HCT116 (cell line): Measurements from ENCODE around the gene LIM2. TPM values are rescaled to one million over a fixed set of nuclear protein-coding genes. Genes with fewer than 3 reads are reported as not detected.

ENCODE experiments used
- ATAC-seq: fragments of 200-7000 bp; cut with Tn5 transposase; 2 replicates; pipeline ENCODE4 v1.9.1; 2020; ENCODE audit warnings: mild to moderate bottlenecking, moderate library complexity
- BruUV-seq: library from RNA; stranded (reverse); fragments of 400-500 nt; replicated peaks from 2 replicates; lab custom pipeline; 2021; lab: Mats Ljungman, UMichigan
- CTCF ChIA-PET: fragments of 300-600 bp; sonication (Branson Sonifier 250); formaldehyde crosslinking; loops from one replicate; lab custom pipeline; 2021; ENCODE audit warnings: antibody characterized with exemption; lab: Charles Lee
- POLR2A ChIA-PET: fragments of 300-600, 350-600 bp; sonication (Branson Sonifier 250); formaldehyde crosslinking; loops from one replicate; lab custom pipeline; 2021; ENCODE audit warnings: antibody characterized with exemption; lab: Charles Lee
- RAD21 ChIA-PET, 2 experiments: fragments of 300-600 bp; sonication (Branson Sonifier 250); formaldehyde crosslinking; loops; one replicate each; lab custom pipeline; 2023; ENCODE audit warnings: low total read pairs in 2 of 2; ENCODE audit not compliant: uncharacterized antibody in 2 of 2, unreplicated experiment in 2 of 2, low non-redundant PET in 1 of 2; lab: Charles Lee
- DNase-seq: peaks from one replicate; pipeline ENCODE4 v3.0.0-alpha.2; 2010; ENCODE audit warnings: low read depth, low spot score
- H2AFZ ChIP-seq: fragments of 200-600 bp; shearing (Covaris generic), sonication (generic); 2 replicates; pipeline ENCODE4 v1.6.1; 2017; ENCODE audit warnings: low read depth, mixed run types, mixed read lengths, antibody characterized with exemption, low read length; ENCODE audit not compliant: poor library complexity, severe bottlenecking
- H3K27ac ChIP-seq: 2 replicates; pipeline ENCODE4 v1.5.1; 2012; ENCODE audit warnings: low read depth, low read length
- H3K27me3 ChIP-seq: fragments of 200-600 bp; sonication (generic); 2 replicates; pipeline ENCODE4 v1.6.1; 2016; ENCODE audit warnings: mixed run types, low read length, mixed read lengths; ENCODE audit not compliant: insufficient read depth
- H3K36me3 ChIP-seq, 2 experiments: fragments of 200-500 bp in 1 of 2; fragments of 200-600 bp in 1 of 2; sonication (Bioruptor generic) in 1 of 2; sonication (generic) in 1 of 2; 2 replicates each; pipeline versions ENCODE4 v1.5.1 to v1.6.1; 2014 to 2016; ENCODE audit warnings: low read length in 2 of 2, inconsistent platforms in 1 of 2, mixed read lengths in 1 of 2, mixed run types in 1 of 2; ENCODE audit not compliant: insufficient read depth in 2 of 2, control insufficient read depth in 1 of 2
- H3K4me1 ChIP-seq, 2 experiments: fragments of 200-600 bp in 1 of 2; sonication (generic) in 1 of 2; 2 replicates each; pipeline versions ENCODE4 v1.5.1 to v1.6.1; 2012 to 2017; ENCODE audit warnings: low read length in 2 of 2, inconsistent platforms in 1 of 2, mild to moderate bottlenecking in 1 of 2, mixed read lengths in 1 of 2, mixed run types in 1 of 2, moderate library complexity in 1 of 2; ENCODE audit not compliant: insufficient read depth in 2 of 2, control insufficient read depth in 1 of 2
- H3K4me2 ChIP-seq: fragments of 200-600 bp; sonication (generic); 2 replicates; pipeline ENCODE4 v1.6.1; 2017; ENCODE audit warnings: mixed run types, low read length, mixed read lengths
- H3K4me3 ChIP-seq, 2 experiments: fragments of 200-600 bp in 1 of 2; sonication (generic) in 1 of 2; replicated peaks in 1 of 2; 2 replicates each; pipeline ENCODE4 v1.5.1; 2011 to 2016; ENCODE audit warnings: low read length in 2 of 2, control low read depth in 1 of 2, low read depth in 1 of 2, mild to moderate bottlenecking in 1 of 2, mixed read lengths in 1 of 2, mixed run types in 1 of 2
- H3K79me2 ChIP-seq: fragments of 200-600 bp; sonication (generic); 2 replicates; pipeline ENCODE4 v1.6.1; 2017; ENCODE audit warnings: mild to moderate bottlenecking, mixed run types, low read length, moderate library complexity, mixed read lengths; ENCODE audit not compliant: insufficient read depth
- H3K9ac ChIP-seq: fragments of 200-600 bp; sonication (generic); 2 replicates; pipeline ENCODE4 v1.6.1; 2016; ENCODE audit warnings: low read length, mixed read lengths
- H3K9me2 ChIP-seq: fragments of 200-600 bp; sonication (generic), shearing (Covaris generic); 2 replicates; pipeline ENCODE4 v1.6.1; 2017; ENCODE audit warnings: mixed run types, mild to moderate bottlenecking, moderate library complexity; ENCODE audit not compliant: insufficient read depth
- H3K9me3 ChIP-seq, 2 experiments: fragments of 200-500 bp in 1 of 2; fragments of 200-600 bp in 1 of 2; sonication (Bioruptor generic) in 1 of 2; sonication (generic) in 1 of 2; 2 replicates each; pipeline ENCODE4 v1.6.1; 2014 to 2017; ENCODE audit warnings: low read length in 2 of 2, mixed read lengths in 2 of 2, inconsistent platforms in 1 of 2, low read depth in 1 of 2, mild to moderate bottlenecking in 1 of 2, mixed run types in 1 of 2, moderate library complexity in 1 of 2; ENCODE audit not compliant: control insufficient read depth in 1 of 2, insufficient read depth in 1 of 2
- H4K20me1 ChIP-seq: fragments of 200-600 bp; sonication (generic), shearing (Covaris generic); 2 replicates; pipeline ENCODE4 v1.6.1; 2017; ENCODE audit warnings: mixed run types, mild to moderate bottlenecking, moderate library complexity; ENCODE audit not compliant: insufficient read depth
- ELF1 ChIP-seq: IDR thresholded peaks from 2 replicates; pipeline ENCODE4 v1.6.1; 2012; ENCODE audit warnings: low read depth, borderline replicate concordance
- EZH2 ChIP-seq: fragments of 200-600 bp; sonication (generic); IDR thresholded peaks from 2 replicates; pipeline ENCODE4 v1.6.1; 2017; ENCODE audit warnings: antibody characterized with exemption, mixed run types
- POLR2A ChIP-seq: IDR thresholded peaks from 2 replicates; pipeline ENCODE4 v1.7.0; 2011; ENCODE audit warnings: borderline replicate concordance; ENCODE audit not compliant: insufficient read depth, insufficient read length; ENCODE audit errors: extremely low read depth
- SIN3A ChIP-seq: IDR thresholded peaks from 2 replicates; pipeline ENCODE4 v1.6.1; 2012; ENCODE audit warnings: low read depth
- ZFX ChIP-seq: fragments of 450-650 bp; IDR thresholded peaks from 2 replicates; pipeline ENCODE4 v1.6.1; 2017
- intact Hi-C: fragments of 100-400 bp; cut with micrococcal nuclease; formaldehyde crosslinking; loops from 2 replicates; pipeline ENCODE4 v1.10.0; 2022
- total RNA-seq: library from RNA; stranded (reverse); gene quantifications from one replicate; pipeline ENCODE4 v1.2.1, GENCODE V29; 2021; ENCODE audit not compliant: unreplicated experiment
- TF ChIP-seq, protein P1 (sequence below), 3 experiments: fragments of 200-600 bp in 1 of 3; sonication (generic) in 1 of 3; IDR thresholded peaks in 2 of 3; conservative IDR thresholded peaks in 1 of 3; 2 replicates each; pipeline ENCODE4 v1.5.1; 2012 to 2017; ENCODE audit warnings: low read depth in 2 of 3, low read length in 2 of 3, antibody characterized with exemption in 1 of 3, borderline replicate concordance in 1 of 3, control low read depth in 1 of 3, mild to moderate bottlenecking in 1 of 3, mixed read lengths in 1 of 3, mixed run types in 1 of 3, moderate library complexity in 1 of 3; ENCODE audit not compliant: insufficient read depth in 1 of 3
- TF ChIP-seq, protein P2 (sequence below): IDR thresholded peaks from 2 replicates; pipeline ENCODE4 v1.6.1; 2012

Gene LIM2
- total RNA-seq, 1 experiment from 2014 or later: not detected

DNA sequence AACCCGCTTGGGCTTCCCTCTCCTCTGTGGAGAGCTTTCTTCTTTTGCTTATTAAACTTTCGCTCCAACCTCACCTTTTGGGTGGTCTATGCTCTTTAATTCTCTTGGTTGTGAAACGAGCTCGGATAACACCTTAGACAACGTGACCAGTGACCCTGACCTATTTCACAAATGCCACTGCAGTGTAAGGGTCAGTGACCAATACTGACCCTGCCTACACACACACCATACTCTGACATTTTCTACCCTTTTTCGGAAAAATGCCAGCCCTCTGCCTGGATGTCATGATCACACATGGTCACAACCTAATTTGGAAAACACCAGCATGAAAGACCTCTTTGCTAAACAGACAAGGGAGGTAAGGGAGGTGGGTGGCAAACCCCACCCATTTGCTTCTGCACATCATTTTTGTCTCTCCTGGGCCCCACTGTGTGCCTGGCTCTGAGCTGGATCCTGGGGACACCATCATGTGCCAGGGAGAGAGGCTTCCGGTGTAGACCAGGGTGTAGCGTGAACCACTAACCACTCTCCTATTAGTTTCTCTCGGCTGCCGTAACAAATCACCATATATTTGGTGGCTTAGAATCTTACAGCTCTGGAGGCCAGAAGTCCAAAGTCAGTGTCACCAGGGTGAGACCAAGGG is 31.5 kb downstream of the LIM2 start:
- intact Hi-C loops: no loop called here
- Histone ChIP-seq H3K9me3 (no peaks in the 10 kb centered on the region), H3K27me3 (no peaks in the 10 kb centered on the region), H2AFZ (no peak overlapping the region), H3K36me3 (no peaks in the 10 kb centered on the region), H3K9ac (no peak overlapping the region), H3K27ac (no peak overlapping the region), H3K4me1 (peaks cover 16 to 25% of the 10 kb centered on the region in 2 experiments), H3K79me2 (peaks cover 21% of the 10 kb centered on the region), H4K20me1 (no peaks in the 10 kb centered on the region)
- RAD21 ChIA-PET: no interaction called here
- ATAC-seq (no peak), DNase-seq (no peak)
- no peak for TF ChIP-seq ZFX
- no peak for TF ChIP-seq POLR2A
- TF ChIP-seq, all 23 proteins: peak for 0
- no TSS peak for BruUV-seq
- Histone ChIP-seq H3K4me3 (no peak overlapping the region), H3K9me2 (no peaks in the 10 kb centered on the region), H3K4me2 (no peak overlapping the region)
- ChIA-PET POLR2A (no interaction called here), CTCF (no interaction called here)

DNA sequence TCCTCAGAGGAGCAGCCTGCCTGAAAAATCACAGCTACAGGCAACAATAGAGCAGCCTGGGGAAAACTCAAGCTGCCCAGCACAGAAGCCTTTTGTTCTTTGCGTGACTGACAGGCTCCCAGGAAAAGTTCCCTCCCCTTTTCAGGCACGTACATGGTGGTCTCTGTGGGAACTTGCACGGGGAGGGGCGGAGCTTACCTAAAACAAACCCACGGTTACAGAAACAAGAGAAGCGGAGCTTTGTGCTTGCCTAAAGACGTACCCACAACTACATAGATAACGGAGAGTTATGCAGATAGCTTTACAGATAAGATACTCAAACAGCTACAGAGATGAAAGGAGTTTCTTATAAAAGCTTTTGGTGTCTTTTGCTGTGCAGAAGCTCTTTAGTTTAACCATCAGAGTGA is 33.0 kb downstream of the LIM2 start:
- DNase-seq (no peak), ATAC-seq (no peak)
- ChIA-PET RAD21 (no interaction called here), CTCF (no interaction called here), POLR2A (no interaction called here)
- BruUV-seq: no TSS peak
- Histone ChIP-seq H3K9ac (no peak overlapping the region), H3K4me3 (no peak overlapping the region), H3K36me3 (peaks cover 0 to 10% of the 10 kb centered on the region in 2 experiments; a peak in 1 of 4 replicates), H3K9me2 (no peaks in the 10 kb centered on the region), H4K20me1 (no peaks in the 10 kb centered on the region), H3K27ac (no peak overlapping the region), H3K4me2 (no peak overlapping the region), H2AFZ (no peak overlapping the region), H3K4me1 (peaks cover 15 to 32% of the 10 kb centered on the region in 2 experiments), H3K27me3 (no peaks in the 10 kb centered on the region), H3K9me3 (no peaks in the 10 kb centered on the region), H3K79me2 (peaks cover 13% of the 10 kb centered on the region; the same call in 1 of the 2 replicates)
- intact Hi-C loops: no loop called here
- TF ChIP-seq EZH2: no peak
- TF ChIP-seq, protein P1, sequence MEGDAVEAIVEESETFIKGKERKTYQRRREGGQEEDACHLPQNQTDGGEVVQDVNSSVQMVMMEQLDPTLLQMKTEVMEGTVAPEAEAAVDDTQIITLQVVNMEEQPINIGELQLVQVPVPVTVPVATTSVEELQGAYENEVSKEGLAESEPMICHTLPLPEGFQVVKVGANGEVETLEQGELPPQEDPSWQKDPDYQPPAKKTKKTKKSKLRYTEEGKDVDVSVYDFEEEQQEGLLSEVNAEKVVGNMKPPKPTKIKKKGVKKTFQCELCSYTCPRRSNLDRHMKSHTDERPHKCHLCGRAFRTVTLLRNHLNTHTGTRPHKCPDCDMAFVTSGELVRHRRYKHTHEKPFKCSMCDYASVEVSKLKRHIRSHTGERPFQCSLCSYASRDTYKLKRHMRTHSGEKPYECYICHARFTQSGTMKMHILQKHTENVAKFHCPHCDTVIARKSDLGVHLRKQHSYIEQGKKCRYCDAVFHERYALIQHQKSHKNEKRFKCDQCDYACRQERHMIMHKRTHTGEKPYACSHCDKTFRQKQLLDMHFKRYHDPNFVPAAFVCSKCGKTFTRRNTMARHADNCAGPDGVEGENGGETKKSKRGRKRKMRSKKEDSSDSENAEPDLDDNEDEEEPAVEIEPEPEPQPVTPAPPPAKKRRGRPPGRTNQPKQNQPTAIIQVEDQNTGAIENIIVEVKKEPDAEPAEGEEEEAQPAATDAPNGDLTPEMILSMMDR (IDR thresholded peaks at IDR 0.05 in 2 of 3, conservative IDR thresholded peaks at IDR 0.05 in 1 of 3; ENCODE audit: borderline replicate concordance in 1 of 3, insufficient read depth in 1 of 3, low read depth in 2 of 3, low read length in 2 of 3): no peak
- TF ChIP-seq, protein P2, sequence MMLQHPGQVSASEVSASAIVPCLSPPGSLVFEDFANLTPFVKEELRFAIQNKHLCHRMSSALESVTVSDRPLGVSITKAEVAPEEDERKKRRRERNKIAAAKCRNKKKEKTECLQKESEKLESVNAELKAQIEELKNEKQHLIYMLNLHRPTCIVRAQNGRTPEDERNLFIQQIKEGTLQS: no peak
- TF ChIP-seq POLR2A: no peak
- TF ChIP-seq SIN3A: no peak
- TF ChIP-seq ZFX: no peak
- no peak for TF ChIP-seq ELF1
